Measurements from ENCODE around the gene PTPN13.

DNA sequence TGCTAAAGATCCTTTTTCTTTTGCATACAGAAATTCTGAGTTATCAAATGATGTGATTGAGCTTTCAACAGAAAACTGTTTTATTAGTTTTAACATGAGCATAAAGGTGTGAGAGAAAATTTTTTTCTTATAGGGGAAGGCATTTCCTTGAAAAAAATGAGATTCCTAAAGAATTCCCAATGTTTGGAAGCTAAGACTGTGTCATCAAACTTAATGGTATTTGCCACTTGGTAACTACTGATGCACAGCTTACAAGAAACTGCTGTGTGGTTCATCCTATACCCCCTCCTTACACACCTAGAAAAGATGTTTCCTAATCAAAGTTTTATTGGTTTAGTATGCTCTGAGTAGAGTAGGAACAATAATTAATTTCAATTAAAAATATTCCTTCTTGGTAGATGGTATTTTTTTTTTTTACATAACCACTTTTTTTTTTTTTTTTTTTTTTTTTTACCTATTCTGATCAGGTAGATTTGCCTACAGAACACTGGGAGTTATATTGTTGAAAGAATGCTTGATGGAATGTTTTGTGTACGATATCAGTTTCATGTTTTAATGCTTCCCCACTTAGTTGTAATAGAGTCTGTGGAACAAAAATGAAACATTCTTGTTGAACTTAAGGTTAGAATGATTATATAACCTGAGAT lies 6.0 kb downstream of the PTPN13 start:
- TF ChIP-seq REST (IDR thresholded peaks at IDR 0.05): no peak
- TF ChIP-seq SP1 (IDR thresholded peaks at IDR 0.05): no peak
- TF ChIP-seq, protein P1, sequence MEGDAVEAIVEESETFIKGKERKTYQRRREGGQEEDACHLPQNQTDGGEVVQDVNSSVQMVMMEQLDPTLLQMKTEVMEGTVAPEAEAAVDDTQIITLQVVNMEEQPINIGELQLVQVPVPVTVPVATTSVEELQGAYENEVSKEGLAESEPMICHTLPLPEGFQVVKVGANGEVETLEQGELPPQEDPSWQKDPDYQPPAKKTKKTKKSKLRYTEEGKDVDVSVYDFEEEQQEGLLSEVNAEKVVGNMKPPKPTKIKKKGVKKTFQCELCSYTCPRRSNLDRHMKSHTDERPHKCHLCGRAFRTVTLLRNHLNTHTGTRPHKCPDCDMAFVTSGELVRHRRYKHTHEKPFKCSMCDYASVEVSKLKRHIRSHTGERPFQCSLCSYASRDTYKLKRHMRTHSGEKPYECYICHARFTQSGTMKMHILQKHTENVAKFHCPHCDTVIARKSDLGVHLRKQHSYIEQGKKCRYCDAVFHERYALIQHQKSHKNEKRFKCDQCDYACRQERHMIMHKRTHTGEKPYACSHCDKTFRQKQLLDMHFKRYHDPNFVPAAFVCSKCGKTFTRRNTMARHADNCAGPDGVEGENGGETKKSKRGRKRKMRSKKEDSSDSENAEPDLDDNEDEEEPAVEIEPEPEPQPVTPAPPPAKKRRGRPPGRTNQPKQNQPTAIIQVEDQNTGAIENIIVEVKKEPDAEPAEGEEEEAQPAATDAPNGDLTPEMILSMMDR (IDR thresholded peaks at IDR 0.05; ENCODE audit: low read depth, low read length, missing input control): no peak
- TF ChIP-seq RAD21 (IDR thresholded peaks at IDR 0.05): no peak
- TF ChIP-seq YY1 (IDR thresholded peaks at IDR 0.05): no peak
- no peak for TF ChIP-seq MAX (IDR thresholded peaks at IDR 0.05)
- TF ChIP-seq EGR1 (IDR thresholded peaks at IDR 0.05; ENCODE audit: low read depth in 2 of 2): no peak
- no peak for TF ChIP-seq JUND (IDR thresholded peaks at IDR 0.05)
- TF ChIP-seq, protein P2, sequence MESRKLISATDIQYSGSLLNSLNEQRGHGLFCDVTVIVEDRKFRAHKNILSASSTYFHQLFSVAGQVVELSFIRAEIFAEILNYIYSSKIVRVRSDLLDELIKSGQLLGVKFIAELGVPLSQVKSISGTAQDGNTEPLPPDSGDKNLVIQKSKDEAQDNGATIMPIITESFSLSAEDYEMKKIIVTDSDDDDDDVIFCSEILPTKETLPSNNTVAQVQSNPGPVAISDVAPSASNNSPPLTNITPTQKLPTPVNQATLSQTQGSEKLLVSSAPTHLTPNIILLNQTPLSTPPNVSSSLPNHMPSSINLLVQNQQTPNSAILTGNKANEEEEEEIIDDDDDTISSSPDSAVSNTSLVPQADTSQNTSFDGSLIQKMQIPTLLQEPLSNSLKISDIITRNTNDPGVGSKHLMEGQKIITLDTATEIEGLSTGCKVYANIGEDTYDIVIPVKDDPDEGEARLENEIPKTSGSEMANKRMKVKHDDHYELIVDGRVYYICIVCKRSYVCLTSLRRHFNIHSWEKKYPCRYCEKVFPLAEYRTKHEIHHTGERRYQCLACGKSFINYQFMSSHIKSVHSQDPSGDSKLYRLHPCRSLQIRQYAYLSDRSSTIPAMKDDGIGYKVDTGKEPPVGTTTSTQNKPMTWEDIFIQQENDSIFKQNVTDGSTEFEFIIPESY (IDR thresholded peaks at IDR 0.05): no peak
- TF ChIP-seq TAF1 (conservative IDR thresholded peaks at IDR 0.05): no peak
- TF ChIP-seq, protein P3, sequence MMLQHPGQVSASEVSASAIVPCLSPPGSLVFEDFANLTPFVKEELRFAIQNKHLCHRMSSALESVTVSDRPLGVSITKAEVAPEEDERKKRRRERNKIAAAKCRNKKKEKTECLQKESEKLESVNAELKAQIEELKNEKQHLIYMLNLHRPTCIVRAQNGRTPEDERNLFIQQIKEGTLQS (IDR thresholded peaks at IDR 0.05): no peak
- no peak for TF ChIP-seq FOXA1 (IDR thresholded peaks at IDR 0.05)
- TF ChIP-seq NR2F2 (IDR thresholded peaks at IDR 0.05): no peak

Measured in liver (tissue), 3 donors.